Right atrium auricular region (tissue), 2 donors: ENCODE data around the gene CPA4. TPM values are rescaled to one million over a fixed set of nuclear protein-coding genes. Genes with fewer than 3 reads are reported as not detected.

Source experiments
- DNase-seq: peaks from one replicate; pipeline ENCODE4 v3.0.0-alpha.2; 2019; ENCODE audit warnings: low spot score
- H3K27ac ChIP-seq, 2 donors: fragments of 200-600 bp; sonication (generic); 1 replicate in 1 of 2; 2 replicates in 1 of 2; pipeline ENCODE4 v1.5.1; 2016 to 2019
- H3K27me3 ChIP-seq, 2 donors: fragments of 200-600 bp; sonication (generic); one replicate each; pipeline versions ENCODE4 v1.5.1 to v1.6.0; 2017 to 2019
- H3K36me3 ChIP-seq: fragments of 200-600 bp; sonication (generic); one replicate; pipeline ENCODE4 v1.5.1; 2016
- H3K4me1 ChIP-seq, 2 donors: fragments of 200-600 bp; sonication (generic); one replicate each; pipeline versions ENCODE4 v1.5.1 to v1.6.0; 2017 to 2019
- H3K4me3 ChIP-seq, 2 donors: fragments of 200-600 bp; sonication (generic); 1 replicate in 1 of 2; 2 replicates in 1 of 2; pipeline ENCODE4 v1.5.1; 2017 to 2019; ENCODE audit warnings: mild to moderate bottlenecking in 1 of 2, moderate library complexity in 1 of 2
- H3K9me3 ChIP-seq, 2 donors: fragments of 200-600 bp; sonication (generic); one replicate each; pipeline ENCODE4 v1.5.1; 2019
- CTCF ChIP-seq, 2 donors: fragments of 200-600 bp; sonication (generic); IDR thresholded peaks; one replicate each; pipeline ENCODE4 v1.5.1; 2019; ENCODE audit warnings: antibody characterized with exemption in 2 of 2
- total RNA-seq, 2 donors: library from RNA; depleted of rRNA; stranded (reverse); fragments of >200 nt; gene quantifications; one replicate each; pipeline ENCODE4 v1.1.0, GENCODE V29; 2016

The CPA4 gene
- total RNA-seq, 2 donors from 2014 or later = 2.0 to 6.0 TPM

- no peak overlapping the region for H3K27ac ChIP-seq
- TF ChIP-seq CTCF (IDR thresholded peaks at IDR 0.05) = no peak
- H3K4me3 ChIP-seq = no peak overlapping the region
- no peaks in the 10 kb centered on the region for H3K36me3 ChIP-seq
- H3K9me3 ChIP-seq = peaks cover 0 to 10% of the 10 kb centered on the region in 2 donors
- H3K27me3 ChIP-seq = no peaks in the 10 kb centered on the region
- DNase-seq = no peak
- peaks cover 0 to 9% of the 10 kb centered on the region in 2 donors for H3K4me1 ChIP-seq
Observed at GRCh38 chr7:130364451-130364850, 71.5 kb downstream of the CPA4 start.

- DNase-seq = no peak
- no peak overlapping the region for H3K27ac ChIP-seq
Observed at GRCh38 chr7:130365088-130365487, 72.1 kb downstream of the CPA4 start.

GRCh38 chr7:130365511-130366441 is 72.8 kb downstream of the CPA4 start:
- Histone ChIP-seq H3K4me3 (no peak overlapping the region), H3K9me3 (no peaks in the 10 kb centered on the region), H3K27me3 (no peaks in the 10 kb centered on the region), H3K36me3 (no peaks in the 10 kb centered on the region), H3K27ac (no peak overlapping the region), H3K4me1 (peaks cover 0 to 16% of the 10 kb centered on the region in 2 donors)
- no peak for TF ChIP-seq CTCF (IDR thresholded peaks at IDR 0.05)
- no peak for DNase-seq

More at GRCh38 chr7:130365088-130365487, 72.1 kb downstream of the CPA4 start:
- H3K9me3 ChIP-seq = peaks cover 0 to 4% of the 10 kb centered on the region in 2 donors
- H3K4me3 ChIP-seq = no peak overlapping the region
- peaks cover 0 to 16% of the 10 kb centered on the region in 2 donors for H3K4me1 ChIP-seq
- H3K36me3 ChIP-seq = no peaks in the 10 kb centered on the region
- H3K27me3 ChIP-seq = no peaks in the 10 kb centered on the region
- TF ChIP-seq CTCF (IDR thresholded peaks at IDR 0.05) = no peak

GRCh38 chr7:130366564-130366963 is 73.6 kb downstream of the CPA4 start:
- no peak for DNase-seq
- Histone ChIP-seq H3K9me3 (no peaks in the 10 kb centered on the region), H3K27me3 (no peaks in the 10 kb centered on the region), H3K4me1 (peaks cover 0 to 21% of the 10 kb centered on the region in 2 donors), H3K27ac (no peak overlapping the region), H3K36me3 (no peaks in the 10 kb centered on the region), H3K4me3 (no peak overlapping the region)
- no peak for TF ChIP-seq CTCF (IDR thresholded peaks at IDR 0.05)

GRCh38 chr7:130367088-130367755 is 74.3 kb downstream of the CPA4 start:
- DNase-seq = no peak
- H3K36me3 ChIP-seq = no peaks in the 10 kb centered on the region
- TF ChIP-seq CTCF (IDR thresholded peaks at IDR 0.05) = no peak
- no peaks in the 10 kb centered on the region for H3K9me3 ChIP-seq
- no peaks in the 10 kb centered on the region for H3K27me3 ChIP-seq
- H3K27ac ChIP-seq = no peak overlapping the region
- no peak overlapping the region for H3K4me3 ChIP-seq
- H3K4me1 ChIP-seq = peaks cover 0 to 21% of the 10 kb centered on the region in 2 donors
